Posterior cingulate gyrus (tissue), 11 donors: ENCODE results near the gene SOX30.
"Not testable (repeated sequence)": the region's sequence is repeated elsewhere in the genome, so short reads cannot be mapped to it uniquely, and the experiment has no call there.

Source experiments
- DNase-seq, 10 donors: peaks; one replicate each; pipeline versions ENCODE4 v3.0.0 to v3.0.0-alpha.2; 2020 to 2021; ENCODE audit warnings: mixed read lengths in 3 of 10
- intact Hi-C: fragments of 100-400 bp; cut with DNase I; formaldehyde crosslinking; loops from one replicate; pipeline ENCODE4 v1.15.1; 2023

The SOX30 gene

DNA sequence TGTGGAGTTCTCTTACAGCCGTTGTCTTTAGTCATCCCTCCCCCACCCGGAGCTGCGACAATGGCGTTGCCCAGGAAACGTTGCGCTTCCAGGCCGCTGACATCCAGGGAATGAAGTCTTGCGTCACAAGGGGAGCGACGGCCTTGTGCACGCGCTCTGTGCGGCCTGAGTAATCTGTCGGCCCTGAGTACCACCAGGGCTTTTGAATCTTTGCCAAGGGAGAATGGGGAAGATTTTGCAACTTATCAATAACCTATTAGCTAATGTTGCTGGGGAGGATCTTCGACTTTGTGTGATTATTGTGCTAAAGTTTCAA, at the start of gene SOX30:
Gene SOX30, minus strand, starts transcription at position 62 of the 316 bp plus-strand sequence. CDS start 360 bp downstream, outside the sequence.
- DNase-seq = no peak
- intact Hi-C loops = no loop called here

DNA sequence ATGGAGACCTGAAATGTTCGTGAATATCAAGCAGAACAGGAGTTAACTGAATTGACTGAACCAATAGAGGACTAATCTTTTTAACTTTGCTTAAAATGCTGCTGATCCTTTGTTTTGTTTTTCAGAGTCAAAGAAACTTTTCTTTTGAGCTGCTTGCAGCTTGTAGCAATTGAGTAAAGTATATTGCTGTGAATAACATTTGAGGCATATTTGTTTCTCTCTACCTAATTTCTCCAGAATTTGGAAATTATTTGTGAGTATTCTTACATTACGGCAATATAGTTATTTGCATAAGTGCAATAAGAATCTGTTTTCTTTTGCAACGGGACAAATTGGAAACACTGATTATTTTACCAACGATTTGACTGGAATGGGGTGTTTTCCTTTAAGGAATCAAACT, 46.4 kb upstream of the SOX30 start:
- intact Hi-C loops, DNase-seq: not testable (repeated sequence)

GRCh38 chr5:157696154-157696553, 43.9 kb upstream of the SOX30 start:
- intact Hi-C loops, DNase-seq: not testable (repeated sequence)

DNA sequence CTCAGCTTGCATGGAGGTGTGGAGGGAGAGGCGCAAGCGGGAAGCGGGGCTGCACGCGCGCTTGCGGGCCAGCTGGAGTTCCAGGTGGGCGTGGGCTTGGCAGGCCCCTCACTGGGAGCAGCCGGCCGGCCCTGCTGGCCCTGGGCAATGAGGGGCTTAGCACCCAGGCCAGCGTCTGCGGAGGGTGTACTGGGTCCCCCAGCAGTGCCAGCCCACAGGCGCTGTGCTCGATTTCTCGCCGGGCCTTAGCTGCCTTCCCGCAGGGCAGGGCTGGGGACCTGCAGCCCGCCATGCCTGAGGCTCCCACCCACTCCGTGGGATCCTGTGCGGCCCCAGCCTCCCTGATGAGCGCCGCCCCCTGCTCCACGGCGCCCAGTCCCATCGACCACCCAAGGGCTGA, 41.6 kb upstream of the SOX30 start:
- intact Hi-C loops = not testable (repeated sequence)
- peak in 1 of 10 donors; percentile 44 for DNase-seq

DNA sequence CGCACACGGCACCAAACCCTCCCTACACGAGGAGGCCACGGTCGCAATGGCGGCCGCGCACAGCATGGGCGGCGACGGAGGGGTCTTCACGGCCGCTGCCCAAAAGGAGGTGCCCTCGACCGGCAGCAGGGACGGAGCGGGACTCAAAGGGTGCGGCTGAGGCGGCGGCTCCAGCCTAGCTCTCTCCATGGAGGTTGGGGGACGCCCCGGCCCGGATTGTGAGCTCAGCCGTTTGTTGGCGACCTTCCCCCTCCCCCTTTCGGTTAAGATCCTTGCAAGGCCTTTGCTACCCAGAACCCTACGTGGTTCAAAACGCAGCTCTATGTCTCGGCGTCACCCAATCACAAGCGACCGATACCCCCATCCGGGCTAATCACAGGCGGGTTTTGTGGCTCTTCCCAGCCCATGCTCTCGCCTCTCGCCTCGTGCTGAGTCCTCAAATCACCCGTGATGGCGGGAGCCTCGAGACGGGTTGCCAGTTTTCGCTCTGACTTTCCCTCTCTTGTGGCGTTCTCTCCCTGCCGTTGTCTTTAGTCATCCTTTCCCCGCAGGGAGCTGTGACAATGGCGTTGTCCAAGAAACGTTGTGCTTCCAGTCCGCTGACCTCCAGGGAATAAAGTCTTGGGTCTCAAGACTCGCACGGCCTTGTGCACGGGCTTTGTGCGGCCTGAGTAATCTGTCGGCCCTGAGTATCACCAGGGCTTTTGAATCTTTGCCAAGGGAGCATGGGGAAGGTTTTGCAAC, 38.6 kb upstream of the SOX30 start:
- intact Hi-C loops = no loop called here

DNA sequence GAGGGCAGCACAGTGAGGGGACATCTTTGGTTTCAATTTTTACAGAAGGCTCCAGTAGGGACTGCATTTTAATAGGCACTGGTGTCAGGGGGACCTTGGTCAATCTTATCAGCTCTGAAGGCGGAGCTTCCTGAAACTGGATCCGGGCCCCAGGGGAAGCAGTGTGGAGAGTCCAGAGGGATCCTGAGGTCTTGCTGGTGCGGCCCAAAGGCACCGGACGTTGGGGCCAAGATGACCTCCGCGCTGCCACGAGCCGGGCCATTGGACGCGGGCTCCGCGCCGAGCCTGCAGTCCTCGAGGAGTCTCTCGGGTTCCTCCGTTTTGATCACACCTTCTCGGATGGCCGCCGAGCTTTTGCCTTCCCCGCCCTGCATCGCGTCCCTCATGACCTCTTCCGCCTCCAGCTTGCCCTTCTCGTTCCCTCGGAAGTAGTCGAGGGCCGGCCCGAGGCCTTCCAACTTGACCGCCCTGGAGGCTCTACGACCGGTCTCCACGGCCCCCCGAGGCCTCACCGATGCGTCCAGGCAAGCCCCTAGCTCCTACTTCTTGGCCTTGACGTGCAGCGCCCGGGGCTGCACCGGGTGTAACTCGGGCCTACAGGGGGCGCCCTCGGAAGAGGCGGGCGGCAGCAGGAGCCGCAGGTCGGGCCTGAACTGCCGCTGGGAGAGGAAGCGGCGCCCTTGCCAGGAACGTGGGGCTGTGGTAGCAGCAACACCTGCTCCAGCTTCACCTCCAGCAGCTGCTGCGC, 37.9 kb upstream of the SOX30 start:
- intact Hi-C loops = no loop called here
- DNase-seq = peak in 1 of 10 donors; percentile 70

More for the DNA sequence above, 38.6 kb upstream of the SOX30 start:
- DNase-seq = peak in 1 of 10 donors; percentile 75

- intact Hi-C loops = no loop called here
- DNase-seq = no peak
These were observed 34.9 kb upstream of the SOX30 start for GRCh38 chr5:157687198-157687554.

DNA sequence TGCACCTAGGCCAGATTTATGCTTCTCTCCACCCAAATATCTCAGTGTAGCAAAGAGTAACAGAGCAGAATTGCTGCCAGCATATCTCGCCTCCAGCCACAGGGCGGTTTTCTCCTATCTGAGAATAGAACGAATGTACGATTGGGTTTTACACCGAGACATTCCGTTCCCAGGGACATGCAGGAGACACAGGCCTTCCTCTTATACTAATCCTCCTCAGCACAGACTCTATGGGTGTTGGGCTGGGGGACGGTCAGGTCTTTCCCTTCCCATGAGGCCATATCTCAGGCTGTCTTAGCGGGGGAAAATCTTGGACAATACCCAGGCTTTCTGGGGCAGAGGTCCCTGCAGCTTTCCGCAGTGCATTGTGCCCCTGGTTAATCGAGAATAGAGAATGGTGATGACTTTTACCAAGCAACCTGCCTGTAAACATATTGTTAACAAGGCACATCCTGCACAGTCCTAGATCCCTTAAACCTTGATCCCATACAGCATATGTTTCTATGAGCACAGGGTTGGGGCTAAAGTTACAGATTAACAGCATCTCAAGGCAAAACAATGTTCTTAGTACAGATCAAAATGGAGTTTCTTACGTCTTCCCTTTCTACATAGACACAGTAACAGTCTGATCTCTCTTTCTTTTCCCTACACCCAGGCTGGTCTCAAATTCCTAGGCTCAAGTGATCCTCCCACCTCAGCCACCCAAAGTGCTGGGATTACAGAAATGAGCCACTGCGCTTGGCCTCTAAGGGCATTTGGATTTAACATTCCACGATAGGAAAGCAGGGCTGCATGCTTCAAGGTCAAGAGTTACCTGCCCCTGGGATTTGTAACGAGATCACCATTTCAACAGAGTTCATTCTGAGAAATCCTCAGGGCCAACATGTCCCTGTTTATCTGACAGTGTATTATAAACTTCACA, 34.3 kb upstream of the SOX30 start:
- DNase-seq, intact Hi-C loops: not testable (repeated sequence)

- intact Hi-C loops = no loop called here
These were observed 30.0 kb upstream of the SOX30 start for GRCh38 chr5:157682257-157682656.

GRCh38 chr5:157681048-157681447, 28.8 kb upstream of the SOX30 start:
- DNase-seq = no peak
- intact Hi-C loops = no loop called here

More at GRCh38 chr5:157682257-157682656, 30.0 kb upstream of the SOX30 start:
- no peak for DNase-seq

GRCh38 chr5:157680239-157680638, 28.0 kb upstream of the SOX30 start:
- intact Hi-C loops = no loop called here

GRCh38 chr5:157679801-157680200, 27.6 kb upstream of the SOX30 start:
- intact Hi-C loops = no loop called here

More at GRCh38 chr5:157680239-157680638, 28.0 kb upstream of the SOX30 start:
- no peak for DNase-seq

DNA sequence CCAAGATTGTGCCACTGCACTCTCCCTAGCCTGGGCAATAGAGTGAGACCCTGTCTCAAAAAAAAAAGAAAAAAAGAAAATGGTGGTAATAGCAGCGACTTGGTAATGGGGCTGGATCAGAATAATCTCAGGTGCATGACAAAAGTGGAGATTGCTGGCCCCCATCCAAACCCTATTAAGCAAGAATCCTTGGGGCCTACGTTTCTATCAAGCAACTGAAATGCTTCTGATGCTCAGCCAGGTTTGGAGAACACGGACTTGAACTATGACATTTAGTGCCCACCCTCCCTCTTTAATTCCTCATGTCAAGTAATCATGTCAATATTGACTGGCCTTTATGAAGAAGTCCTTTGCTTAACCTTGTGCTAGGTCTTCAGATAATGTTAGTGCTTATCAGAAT, 25.7 kb upstream of the SOX30 start:
- intact Hi-C loops = no loop called here
- no peak for DNase-seq

More at GRCh38 chr5:157679801-157680200, 27.6 kb upstream of the SOX30 start:
- DNase-seq = no peak

- DNase-seq, intact Hi-C loops: not testable (repeated sequence)
These were observed 22.1 kb upstream of the SOX30 start for GRCh38 chr5:157674351-157674750.

- peak in 1 of 10 donors; percentile 37 for DNase-seq
- intact Hi-C loops = no loop called here
These were observed 20.7 kb upstream of the SOX30 start for GRCh38 chr5:157672976-157673375.

DNA sequence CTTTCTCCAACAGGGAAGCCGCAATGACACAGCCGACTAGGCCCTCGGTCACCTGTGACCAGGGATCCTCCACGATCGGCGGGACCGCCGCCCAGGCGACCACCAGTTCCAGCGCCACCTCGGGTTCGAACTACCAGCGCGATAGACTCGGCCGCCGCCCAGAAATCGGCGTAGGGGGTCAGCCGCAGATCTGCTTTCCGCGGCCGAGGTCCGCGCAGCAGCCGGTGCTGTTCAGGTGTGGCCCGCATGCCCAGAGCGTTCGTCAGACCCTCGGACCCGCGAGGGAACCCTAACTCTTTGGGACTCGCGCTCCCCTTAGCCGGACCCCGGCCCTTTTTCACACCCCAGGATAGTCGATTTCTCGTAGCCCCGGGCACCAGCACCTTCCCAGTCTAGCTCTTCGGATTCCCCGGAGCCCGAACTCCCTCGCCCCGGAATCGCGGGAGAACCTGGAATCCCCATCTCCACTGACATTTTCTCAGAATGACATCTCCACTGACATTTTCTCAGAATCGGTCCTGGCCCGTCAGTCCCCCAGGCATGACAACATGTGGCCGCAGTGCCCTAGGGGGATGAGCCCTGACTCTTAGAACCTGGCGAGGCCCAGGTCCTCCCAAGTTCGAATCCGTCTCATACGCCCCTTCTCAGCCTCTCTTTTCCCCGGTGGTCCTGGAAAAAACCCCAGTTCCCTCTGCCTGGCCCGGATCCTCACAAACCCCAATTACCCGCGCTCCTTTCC, 19.5 kb upstream of the SOX30 start:
- intact Hi-C loops = no loop called here
- DNase-seq = no peak

DNA sequence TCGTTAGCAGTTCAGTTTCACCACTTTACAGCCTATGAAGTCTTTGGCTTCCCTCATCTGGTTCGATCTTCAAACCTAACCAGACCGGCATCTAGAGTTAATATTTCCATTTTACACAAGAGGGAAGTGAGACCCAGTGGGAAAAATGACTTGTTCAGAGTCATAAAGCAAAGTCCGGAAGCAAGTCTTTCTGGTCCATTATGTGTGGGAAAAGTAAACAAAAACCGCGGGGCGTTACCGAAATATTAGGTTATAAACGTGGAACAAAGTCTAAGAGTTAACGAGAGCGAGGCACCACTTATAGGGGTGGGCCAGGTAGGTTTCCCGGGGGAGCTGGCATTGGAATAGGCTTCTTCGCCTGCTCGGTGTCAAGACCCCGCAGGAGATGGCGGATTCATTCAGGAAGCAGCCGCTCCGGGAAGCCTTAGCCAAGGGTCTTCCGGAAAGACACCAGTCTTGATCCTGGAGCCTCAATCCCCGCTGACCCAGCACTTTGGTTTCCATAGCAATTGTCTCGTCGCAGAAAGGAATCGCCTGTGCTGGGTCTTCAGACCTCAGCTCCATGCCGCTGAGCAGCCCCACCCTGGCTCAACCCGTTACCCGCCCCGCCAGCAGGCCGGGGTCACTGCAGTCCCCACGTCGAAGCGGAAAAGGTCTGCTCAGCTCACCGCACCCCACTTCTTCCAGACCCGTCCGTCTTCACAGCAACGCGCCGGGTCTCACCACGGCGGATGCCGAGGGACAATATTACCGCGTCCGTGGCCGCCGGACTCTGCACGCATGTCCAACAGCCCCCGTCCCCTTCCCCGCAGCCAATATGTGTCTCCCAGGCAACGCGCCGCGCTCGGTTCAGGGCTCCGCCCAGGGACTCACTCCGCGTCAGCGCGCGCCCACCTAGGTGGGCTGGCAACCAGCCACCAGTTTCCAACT, 18.7 kb upstream of the SOX30 start, which contains the start of gene C5orf52:
Gene C5orf52, plus strand, starts transcription at position 872 of the 930 bp plus-strand sequence. CDS start 82 bp downstream, outside the sequence.
- peak in 6 of 10 donors; percentile 35 to 93 (median 68) for DNase-seq
- intact Hi-C loops = no loop called here

GRCh38 chr5:157669701-157670097, 17.5 kb upstream of the SOX30 start:
- no peak for DNase-seq
- intact Hi-C loops = no loop called here

DNA sequence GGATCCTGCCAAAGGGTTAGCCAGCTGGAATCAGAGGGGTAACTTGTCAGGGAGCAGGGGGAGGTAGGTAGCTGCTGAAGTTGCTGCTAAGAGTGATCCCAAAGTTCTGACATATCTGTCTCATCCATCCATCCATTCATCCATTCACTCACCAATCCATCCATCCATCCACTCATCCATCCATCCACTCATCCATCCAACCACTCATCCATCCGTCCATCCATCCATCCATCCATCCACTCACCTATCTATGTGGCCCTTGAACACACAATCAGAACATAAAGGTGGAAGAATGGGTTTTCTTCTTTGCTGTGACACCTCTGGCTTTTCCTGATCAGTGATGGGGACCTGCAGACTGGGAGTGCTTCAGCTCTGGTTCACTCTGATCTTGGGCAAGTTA, 16.1 kb upstream of the SOX30 start:
- intact Hi-C loops = no loop called here
- no peak for DNase-seq
